IMR-90 (cell line): ENCODE data around the gene HYAL3.

ENCODE experiments used
- BHLHE40 ChIP-seq: fragments of 150-350 bp; IDR thresholded peaks from 2 replicates; pipeline ENCODE4 v1.6.1; 2016; ENCODE audit warnings: mild to moderate bottlenecking, low read depth, low read length
- CHD1 ChIP-seq: IDR thresholded peaks from 2 replicates; pipeline ENCODE4 v1.6.1; 2012; ENCODE audit warnings: low read depth, low read length, improper control_type of control experiment
- CTCF ChIP-seq: conservative IDR thresholded peaks from 2 replicates; pipeline ENCODE4 v1.5.1; 2012; ENCODE audit warnings: mild to moderate bottlenecking, low read depth, low read length, improper control_type of control experiment
- ELK1 ChIP-seq: fragments of 150-350 bp; IDR thresholded peaks from 2 replicates; pipeline ENCODE4 v1.6.1; 2016; ENCODE audit warnings: low read depth, mild to moderate bottlenecking, low read length, moderate library complexity, borderline replicate concordance
- MXI1 ChIP-seq: IDR thresholded peaks from 2 replicates; pipeline ENCODE4 v1.6.1; 2012; ENCODE audit warnings: low read depth, mild to moderate bottlenecking, low read length, moderate library complexity, borderline replicate concordance
- POLR2A ChIP-seq: IDR thresholded peaks from 2 replicates; pipeline ENCODE4 v1.6.1; 2012; ENCODE audit warnings: mild to moderate bottlenecking, low read depth, low read length
- RAD21 ChIP-seq: IDR thresholded peaks from 2 replicates; pipeline ENCODE4 v1.6.1; 2012; ENCODE audit warnings: low read length, improper control_type of control experiment
- RCOR1 ChIP-seq: IDR thresholded peaks from 2 replicates; pipeline ENCODE4 v1.6.1; 2012; ENCODE audit warnings: mild to moderate bottlenecking, low read length, improper control_type of control experiment; ENCODE audit not compliant: insufficient replicate concordance
- SMC3 ChIP-seq: fragments of 150-350 bp; IDR thresholded peaks from 2 replicates; pipeline ENCODE4 v1.6.1; 2016; ENCODE audit warnings: low read depth, mild to moderate bottlenecking, antibody characterized with exemption, low read length, moderate library complexity

- TF ChIP-seq CTCF, result no peak
- no peak for TF ChIP-seq POLR2A
- TF ChIP-seq RAD21, result no peak
- no peak for TF ChIP-seq MXI1
- TF ChIP-seq RCOR1, result no peak
- TF ChIP-seq ELK1, result no peak
- TF ChIP-seq CHD1, result no peak
- no peak for TF ChIP-seq BHLHE40
- no peak for TF ChIP-seq SMC3
Measured at GRCh38 chr3:50273689-50274065, 25.5 kb downstream of the HYAL3 start.
